SU-DHL-6 (cell line): ENCODE data around the gene MADD.

Source experiments
- H2AFZ ChIP-seq: fragments of 200-600 bp; sonication (generic); 2 replicates; pipeline ENCODE4 v1.6.1; 2014; ENCODE audit warnings: low read depth, mild to moderate bottlenecking, moderate library complexity, mixed read lengths, antibody characterized with exemption, low read length; ENCODE audit not compliant: severe bottlenecking
- H3F3A ChIP-seq: fragments of 200-600 bp; shearing (Covaris generic); 2 replicates; pipeline ENCODE4 v1.6.0; 2016; ENCODE audit warnings: antibody characterized with exemption, mild to moderate bottlenecking; ENCODE audit not compliant: insufficient read depth
- H3K27ac ChIP-seq: fragments of 200-600 bp; sonication (generic); 2 replicates; pipeline ENCODE4 v1.5.1; 2016; ENCODE audit warnings: low read depth, mild to moderate bottlenecking, low read length, moderate library complexity, mixed read lengths
- H3K27me3 ChIP-seq: fragments of 200-600 bp; sonication (generic), shearing (Covaris generic); 2 replicates; pipeline ENCODE4 v1.6.0; 2014; ENCODE audit warnings: mild to moderate bottlenecking, low read length
- H3K36me3 ChIP-seq: fragments of 200-600 bp; sonication (generic); 2 replicates; pipeline ENCODE4 v1.6.1; 2014; ENCODE audit warnings: mild to moderate bottlenecking, low read length, mixed read lengths
- H3K4me2 ChIP-seq: fragments of 300-600, 200-600 bp; shearing (Covaris generic), sonication (generic); 2 replicates; pipeline ENCODE4 v1.6.0; 2014; ENCODE audit warnings: low read length, low read depth, mild to moderate bottlenecking; ENCODE audit not compliant: poor library complexity, severe bottlenecking
- H3K4me3 ChIP-seq: fragments of 200-600 bp; sonication (generic); 2 replicates; pipeline ENCODE4 v1.5.1; 2014; ENCODE audit warnings: antibody characterized with exemption, low read length, mild to moderate bottlenecking, mixed read lengths; ENCODE audit not compliant: insufficient read depth, poor library complexity, severe bottlenecking
- H3K79me2 ChIP-seq: fragments of 200-600 bp; sonication (generic); 2 replicates; pipeline ENCODE4 v1.6.1; 2014; ENCODE audit warnings: mild to moderate bottlenecking, low read length, moderate library complexity; ENCODE audit not compliant: insufficient read depth
- H3K9ac ChIP-seq: fragments of 200-600 bp; sonication (generic); 2 replicates; pipeline ENCODE4 v1.7.0; 2014; ENCODE audit warnings: mild to moderate bottlenecking, low read length
- H3K9me2 ChIP-seq: fragments of 200-600 bp; sonication (generic); replicated peaks from 2 replicates; pipeline ENCODE4 v1.6.1; 2014; ENCODE audit warnings: low read length; ENCODE audit not compliant: insufficient read depth
- H3K9me3 ChIP-seq: fragments of 200-600 bp; sonication (generic); 2 replicates; pipeline ENCODE4 v1.6.1; 2014; ENCODE audit warnings: low read length, mixed read lengths; ENCODE audit not compliant: insufficient read depth
- H4K20me1 ChIP-seq: fragments of 200-600 bp; sonication (generic); 2 replicates; pipeline ENCODE4 v1.6.1; 2014; ENCODE audit warnings: low read depth, mild to moderate bottlenecking, antibody characterized with exemption, low read length, moderate library complexity, mixed read lengths
- CTCF ChIP-seq: fragments of 200-600 bp; sonication (generic); IDR thresholded peaks from one replicate; pipeline ENCODE4 v1.5.1; 2017; ENCODE audit warnings: antibody characterized with exemption, mild to moderate bottlenecking, low read length, moderate library complexity; ENCODE audit not compliant: insufficient read depth, poor library complexity, severe bottlenecking
- EZH2phosphoT487 ChIP-seq: fragments of 200-600 bp; sonication (generic), shearing (Covaris generic); conservative IDR thresholded peaks from 2 replicates; pipeline ENCODE4 v1.6.1; 2018; ENCODE audit warnings: mild to moderate bottlenecking, antibody characterized with exemption, low read length, moderate library complexity, mixed read lengths

MADD gene

GRCh38 chr11:47342036-47342803, 72.3 kb downstream of the MADD start:
- no peak overlapping the region for H2AFZ ChIP-seq
- H3K79me2 ChIP-seq = no peaks in the 10 kb centered on the region
- H3K36me3 ChIP-seq = no peaks in the 10 kb centered on the region
- no peak overlapping the region for H3K4me2 ChIP-seq
- H3K27ac ChIP-seq = no peak overlapping the region
- no peaks in the 10 kb centered on the region for H3K27me3 ChIP-seq
- no peaks in the 10 kb centered on the region for H3K9me3 ChIP-seq
- TF ChIP-seq EZH2phosphoT487 (no peak), CTCF (no peak)
- no peaks in the 10 kb centered on the region for H3K9me2 ChIP-seq
- no peak overlapping the region for H3K9ac ChIP-seq
- no peak overlapping the region for H3K4me3 ChIP-seq
- H4K20me1 ChIP-seq = no peaks in the 10 kb centered on the region
- H3F3A ChIP-seq = no peaks in the 10 kb centered on the region

DNA sequence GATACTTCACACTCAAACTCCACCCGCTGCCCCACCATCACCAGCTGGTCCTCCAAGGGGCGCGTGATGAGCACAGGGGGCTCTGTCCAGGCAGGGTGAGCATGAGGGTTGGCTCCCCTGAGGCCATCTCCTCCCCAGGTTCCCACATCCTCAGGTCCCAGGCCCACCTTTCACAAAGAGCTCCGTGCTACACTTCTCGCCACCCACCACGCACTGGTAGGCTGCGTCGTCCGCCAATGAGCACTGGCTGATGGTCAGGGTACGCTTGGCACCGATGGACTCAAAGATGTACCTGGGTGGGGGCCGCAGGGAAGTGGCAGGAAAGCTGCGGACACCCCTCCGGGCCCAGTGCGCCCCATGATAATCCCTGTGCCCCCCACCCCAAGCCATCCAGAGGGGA, 72.9 kb downstream of the MADD start:
- Histone ChIP-seq H3K9me2 (no peaks in the 10 kb centered on the region), H3K79me2 (no peaks in the 10 kb centered on the region), H2AFZ (no peak overlapping the region), H3K27ac (no peak overlapping the region), H3F3A (no peaks in the 10 kb centered on the region), H3K9me3 (no peaks in the 10 kb centered on the region), H4K20me1 (no peaks in the 10 kb centered on the region), H3K4me2 (no peak overlapping the region), H3K36me3 (no peaks in the 10 kb centered on the region), H3K27me3 (no peaks in the 10 kb centered on the region), H3K4me3 (no peak overlapping the region), H3K9ac (no peak overlapping the region)
- TF ChIP-seq EZH2phosphoT487 (no peak), CTCF (no peak)

- Histone ChIP-seq H3K27ac (no peak overlapping the region), H3K27me3 (no peaks in the 10 kb centered on the region), H2AFZ (no peak overlapping the region), H3K9me3 (no peaks in the 10 kb centered on the region), H3K4me3 (no peak overlapping the region), H3K9ac (no peak overlapping the region), H3K4me2 (no peak overlapping the region), H3F3A (no peaks in the 10 kb centered on the region), H3K36me3 (no peaks in the 10 kb centered on the region), H3K9me2 (no peaks in the 10 kb centered on the region), H4K20me1 (no peaks in the 10 kb centered on the region), H3K79me2 (no peaks in the 10 kb centered on the region)
- TF ChIP-seq EZH2phosphoT487 (no peak), CTCF (no peak)
These were observed 76.1 kb downstream of the MADD start for GRCh38 chr11:47345890-47346563.
